GM21723 (cell line): ENCODE results near the gene HLA-DRB1.
"Not testable (repeated sequence)": the region's sequence is repeated elsewhere in the genome, so short reads cannot be mapped to it uniquely, and the experiment has no call there.

Source experiments
- ATAC-seq: cut with Tn5 transposase; IDR thresholded peaks from one replicate; pipeline ENCODE4 v1.9.1; 2021; ENCODE audit warnings: mild to moderate bottlenecking, moderate library complexity; ENCODE audit not compliant: unreplicated experiment

HLA-DRB1 gene

DNA sequence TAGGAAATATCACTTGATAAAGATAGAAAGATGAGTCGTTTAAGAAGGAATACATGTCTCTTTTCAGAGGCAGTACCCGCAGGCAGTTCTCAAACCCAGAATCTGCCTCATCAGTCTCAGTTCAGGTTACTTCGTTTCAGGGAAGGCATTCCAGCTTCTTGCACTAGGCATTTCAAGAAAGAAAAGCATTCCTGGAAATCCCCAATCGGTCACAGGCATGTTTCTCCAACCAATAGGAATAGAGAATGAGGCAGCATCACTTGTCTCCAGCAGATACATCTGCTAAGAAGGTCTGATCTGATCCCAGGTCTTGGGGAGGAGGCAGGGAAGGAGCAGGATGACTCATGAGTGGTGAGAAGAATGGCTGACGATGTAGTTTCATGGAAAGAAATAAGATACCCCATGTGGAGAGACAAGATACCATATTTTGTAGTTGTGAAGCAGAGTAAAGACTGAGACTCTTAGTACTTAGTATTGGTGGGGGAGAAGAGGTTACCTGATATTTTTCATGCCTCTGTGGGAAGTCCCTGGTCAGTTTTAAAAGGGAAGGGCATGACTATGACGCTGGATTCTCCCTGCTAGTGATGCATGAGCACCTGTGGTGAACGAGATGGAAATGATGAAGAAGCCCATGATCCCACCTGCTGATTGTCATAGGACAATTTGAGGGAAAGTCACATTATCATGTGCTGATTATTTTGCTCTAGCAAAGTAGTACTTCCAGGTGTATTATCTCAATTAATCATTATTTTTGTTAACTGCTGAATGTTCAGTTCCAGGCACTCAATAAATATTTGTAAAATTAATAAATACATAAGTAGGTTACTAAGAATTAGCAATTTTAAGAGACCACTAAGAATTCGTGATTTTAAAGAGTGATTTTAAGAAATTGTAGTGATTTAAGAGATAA, 20.3 kb upstream of the HLA-DRB1 start:
- peak; percentile 86 for ATAC-seq

- no peak for ATAC-seq
Observed at GRCh38 chr6:32609391-32609730, 19.7 kb upstream of the HLA-DRB1 start.

GRCh38 chr6:32608362-32608761, 18.7 kb upstream of the HLA-DRB1 start:
- no peak for ATAC-seq

- ATAC-seq: no peak
Observed at GRCh38 chr6:32607988-32608298, 18.3 kb upstream of the HLA-DRB1 start.

GRCh38 chr6:32607263-32607987, 17.8 kb upstream of the HLA-DRB1 start:
- no peak for ATAC-seq

- ATAC-seq: no peak
Observed at GRCh38 chr6:32604434-32604877, 14.8 kb upstream of the HLA-DRB1 start.

DNA sequence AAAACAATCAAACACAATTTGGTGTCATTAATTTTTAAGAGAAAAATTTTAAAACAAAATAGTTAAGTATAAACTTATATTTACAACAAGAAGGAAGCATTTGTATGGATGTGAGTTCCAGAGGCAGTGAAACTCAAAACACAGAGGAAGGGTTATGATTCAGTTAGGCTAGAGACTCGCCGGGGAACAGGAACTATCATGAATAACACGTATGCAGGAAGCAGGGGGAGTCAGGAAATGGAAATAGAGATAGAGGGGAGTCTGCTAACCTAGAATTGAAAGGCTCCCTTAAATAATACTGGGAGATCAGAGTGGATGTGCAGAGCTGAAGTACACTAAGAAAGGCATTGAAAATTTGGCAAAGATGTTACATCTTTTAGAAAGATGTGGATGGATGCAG, 14.2 kb upstream of the HLA-DRB1 start:
- no peak for ATAC-seq

GRCh38 chr6:32603222-32603621, 13.6 kb upstream of the HLA-DRB1 start:
- ATAC-seq: no peak

DNA sequence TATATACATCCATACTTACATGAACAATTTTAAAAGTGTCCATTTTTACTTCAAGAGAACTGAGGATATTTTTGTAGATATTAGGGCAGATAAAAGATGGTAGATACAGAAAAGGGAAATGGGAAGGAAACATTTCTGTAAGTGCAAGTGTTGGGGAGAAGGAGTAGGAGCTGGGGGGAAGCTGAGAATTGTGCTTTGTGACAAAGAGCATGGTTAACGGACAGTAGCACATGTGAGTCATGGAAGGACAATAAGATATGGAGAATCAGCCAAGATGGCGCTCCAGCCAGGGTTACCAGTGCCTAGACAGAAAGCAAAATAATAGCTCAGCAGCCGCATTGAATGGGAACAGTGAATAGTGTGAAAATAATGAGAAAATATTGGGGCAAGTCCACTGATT, 12.7 kb upstream of the HLA-DRB1 start:
- ATAC-seq: no peak

GRCh38 chr6:32597024-32597423, 7.4 kb upstream of the HLA-DRB1 start:
- ATAC-seq: no peak

DNA sequence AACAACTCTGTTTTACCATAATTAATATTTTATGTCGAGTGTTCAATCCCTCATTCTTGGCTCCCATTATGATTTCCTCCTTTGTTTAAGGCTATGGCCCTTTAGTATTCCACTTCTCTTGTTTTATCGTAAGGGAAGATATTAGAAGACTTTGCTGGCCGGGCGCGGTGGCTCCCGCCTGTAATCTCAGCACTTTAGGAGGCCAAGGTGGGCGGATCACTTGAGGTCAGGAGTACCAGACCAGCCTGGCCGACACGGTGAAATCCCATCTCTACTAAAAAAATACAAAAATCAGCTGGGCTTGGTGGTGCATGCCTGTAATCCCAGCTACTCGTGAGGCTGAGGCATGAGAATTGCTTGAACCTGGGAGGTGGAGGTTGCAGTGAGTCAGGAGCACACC, 1.1 kb upstream of the HLA-DRB1 start:
- ATAC-seq: not testable (repeated sequence)

GRCh38 chr6:32588156-32588555, 1.5 kb downstream of the HLA-DRB1 start:
- no peak for ATAC-seq

DNA sequence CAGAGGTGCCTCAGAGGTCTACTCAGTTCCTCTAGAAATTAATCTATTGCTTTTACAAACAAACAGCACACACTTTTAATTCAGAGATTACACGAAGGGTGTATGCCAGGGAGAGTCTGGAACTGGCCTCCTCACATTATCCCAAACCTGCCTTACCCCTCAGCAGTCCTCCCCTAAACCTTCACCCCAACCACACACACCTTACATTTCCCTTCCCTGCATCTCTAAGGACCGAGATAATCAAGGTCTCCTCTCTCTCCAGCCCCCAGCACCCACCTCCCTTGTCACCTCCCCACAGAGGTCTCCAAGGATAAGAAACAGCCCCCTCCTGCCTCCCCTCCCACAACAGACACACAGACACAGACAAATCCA, 6.1 kb downstream of the HLA-DRB1 start:
- ATAC-seq: no peak

- ATAC-seq: no peak
Observed at GRCh38 chr6:32581315-32582095, 8.1 kb downstream of the HLA-DRB1 start.

DNA sequence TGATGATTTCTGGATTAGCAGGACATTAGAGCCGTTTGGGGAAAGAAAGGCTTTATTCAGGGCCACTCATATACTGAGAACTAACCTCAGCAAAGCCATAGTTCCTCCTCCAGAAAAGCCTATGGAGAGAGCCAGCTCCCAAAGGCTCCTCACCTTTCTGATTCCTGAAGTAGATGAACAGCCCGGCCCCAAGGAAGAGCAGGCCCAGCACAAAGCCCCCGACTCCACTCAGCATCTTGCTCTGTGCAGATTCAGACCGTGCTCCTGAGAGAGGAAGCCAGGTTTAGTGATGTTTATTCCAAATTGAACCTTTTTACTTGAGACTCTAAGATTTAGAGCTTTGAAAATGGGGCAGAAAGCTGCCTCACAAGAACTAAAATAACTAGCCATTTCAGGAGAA, 9.1 kb downstream of the HLA-DRB1 start:
- no peak for ATAC-seq

GRCh38 chr6:32578962-32579361, 10.7 kb downstream of the HLA-DRB1 start:
- ATAC-seq: no peak

DNA sequence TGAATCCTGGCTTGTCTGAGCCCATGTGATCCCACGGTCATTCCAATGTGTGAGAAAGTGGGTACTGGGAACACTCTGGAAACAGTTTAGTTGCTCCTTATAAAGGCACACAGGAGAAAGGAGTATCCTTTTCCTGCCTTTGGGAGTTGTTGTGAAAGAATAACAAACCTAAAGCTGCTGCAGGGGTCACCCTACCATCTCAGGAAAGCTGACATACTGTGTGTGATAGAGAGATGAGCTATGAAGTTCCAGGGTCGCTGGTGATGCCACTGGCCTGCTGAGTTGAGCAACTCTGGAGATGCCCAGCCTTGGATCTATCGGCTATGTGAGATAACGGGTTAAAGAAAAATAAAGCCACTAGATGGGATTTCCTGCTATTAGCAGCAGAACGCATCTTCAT, 12.2 kb downstream of the HLA-DRB1 start:
- ATAC-seq: not testable (repeated sequence)

GRCh38 chr6:32576250-32576649, 13.4 kb downstream of the HLA-DRB1 start:
- no peak for ATAC-seq

- no peak for ATAC-seq
Observed at GRCh38 chr6:32570363-32570905, 19.2 kb downstream of the HLA-DRB1 start.

GRCh38 chr6:32568561-32568960, 21.1 kb downstream of the HLA-DRB1 start:
- ATAC-seq: no peak

DNA sequence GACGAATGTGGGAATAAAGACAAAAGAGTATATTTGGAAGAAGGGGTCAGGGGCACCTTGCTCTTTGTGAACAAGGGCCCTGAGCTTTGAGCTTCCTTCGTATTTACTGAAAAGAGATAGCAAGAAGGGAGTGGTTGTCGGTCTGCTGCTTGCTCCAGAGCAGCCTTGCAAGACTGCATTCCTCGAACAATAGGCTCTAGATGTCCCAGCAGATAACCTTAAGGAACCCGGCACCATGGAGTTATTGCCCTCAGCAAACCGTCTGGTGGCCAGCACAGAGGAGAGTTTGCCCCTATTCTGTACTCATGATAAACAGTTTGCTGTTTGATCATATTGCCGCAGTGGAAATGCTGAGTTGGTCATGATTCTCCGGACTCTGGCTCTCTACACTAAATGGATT, 22.7 kb downstream of the HLA-DRB1 start:
- ATAC-seq: no peak
